PC-3 (cell line): Measurements from ENCODE around the gene ETV7. TPM values are rescaled to one million over a fixed set of nuclear protein-coding genes. Genes with fewer than 3 reads are reported as not detected.

Experiments used
- ATAC-seq: fragments of 200-7000 bp; cut with Tn5 transposase; 2 replicates; pipeline ENCODE4 v1.9.1; 2020; ENCODE audit warnings: mild to moderate bottlenecking, moderate library complexity
- BruUV-seq: library from RNA; stranded (reverse); fragments of 400-500 nt; replicated peaks from 2 replicates; lab custom pipeline; 2021; lab: Mats Ljungman, UMichigan
- CTCF ChIA-PET: fragments of 300-600 bp; sonication (Branson Sonifier 250); formaldehyde crosslinking; loops from one replicate; lab custom pipeline; 2022; ENCODE audit warnings: antibody characterized with exemption; lab: Charles Lee
- POLR2A ChIA-PET: fragments of 300-600 bp; sonication (Branson Sonifier 250); formaldehyde crosslinking; loops from one replicate; lab custom pipeline; 2022; ENCODE audit warnings: antibody characterized with exemption; ENCODE audit not compliant: unreplicated experiment; lab: Charles Lee
- DNase-seq: peaks from one replicate; pipeline ENCODE4 v3.0.0-alpha.2; 2015
- H2AFZ ChIP-seq: fragments of 300-600 bp; sonication (generic); 2 replicates; pipeline ENCODE4 v1.6.0; 2016; ENCODE audit warnings: antibody characterized with exemption, low read length
- H3F3A ChIP-seq: fragments of 300-600 bp; sonication (generic); one replicate; pipeline ENCODE4 v1.6.0; 2017; ENCODE audit warnings: antibody characterized with exemption, low read length, control low read depth, mild to moderate bottlenecking; ENCODE audit not compliant: unreplicated experiment
- H3K27ac ChIP-seq: fragments of 300-600 bp; sonication (generic); 2 replicates; pipeline ENCODE4 v1.5.1; 2016; ENCODE audit warnings: mild to moderate bottlenecking, low read length
- H3K27me3 ChIP-seq: fragments of 300-600 bp; sonication (generic); 2 replicates; pipeline ENCODE4 v1.6.1; 2016; ENCODE audit warnings: low read length, mixed read lengths
- H3K36me3 ChIP-seq: fragments of 300-600 bp; sonication (generic); 2 replicates; pipeline ENCODE4 v1.6.1; 2016; ENCODE audit warnings: low read depth, mixed run types, low read length, mixed read lengths
- H3K4me1 ChIP-seq: fragments of 300-600 bp; sonication (generic); 2 replicates; pipeline ENCODE4 v1.5.1; 2016; ENCODE audit warnings: low read length; ENCODE audit not compliant: insufficient read depth
- H3K4me2 ChIP-seq: fragments of 300-600 bp; sonication (generic); 2 replicates; pipeline ENCODE4 v1.6.0; 2016; ENCODE audit warnings: low read length
- H3K4me3 ChIP-seq: fragments of 300-600 bp; sonication (generic); 2 replicates; pipeline ENCODE4 v1.5.1; 2016; ENCODE audit warnings: mild to moderate bottlenecking, low read length, mixed read lengths
- H3K79me2 ChIP-seq: fragments of 300-600 bp; sonication (generic); 2 replicates; pipeline ENCODE4 v1.6.1; 2017; ENCODE audit warnings: low read length, mixed read lengths
- H3K9ac ChIP-seq: fragments of 300-600 bp; sonication (generic); 2 replicates; pipeline ENCODE4 v1.6.0; 2016; ENCODE audit warnings: mild to moderate bottlenecking, low read length
- H3K9me2 ChIP-seq: fragments of 300-600 bp; sonication (generic); replicated peaks from 2 replicates; pipeline ENCODE4 v1.6.1; 2016; ENCODE audit warnings: mixed run types, low read length, mixed read lengths
- H3K9me3 ChIP-seq: fragments of 300-600 bp; sonication (generic); 2 replicates; pipeline ENCODE4 v1.6.1; 2016; ENCODE audit warnings: low read length, mixed read lengths
- H4K20me1 ChIP-seq: fragments of 300-600 bp; sonication (generic); 2 replicates; pipeline ENCODE4 v1.6.1; 2016; ENCODE audit warnings: low read length, mixed read lengths
- EZH2 ChIP-seq: fragments of 300-600 bp; sonication (generic); IDR thresholded peaks from one replicate; pipeline ENCODE4 v1.6.1; 2017; ENCODE audit warnings: antibody characterized with exemption, mild to moderate bottlenecking, low read length; ENCODE audit not compliant: unreplicated experiment
- EZH2phosphoT487 ChIP-seq: fragments of 300-600 bp; sonication (generic); IDR thresholded peaks from 2 replicates; pipeline ENCODE4 v1.6.1; 2018; ENCODE audit warnings: mild to moderate bottlenecking, antibody characterized with exemption, low read length, borderline replicate concordance
- intact Hi-C: fragments of 100-400 bp; cut with micrococcal nuclease; formaldehyde crosslinking; loops from 2 replicates; pipeline ENCODE4 v1.9.0; 2023
- total RNA-seq: library from RNA; depleted of rRNA; stranded (reverse); fragments of >200 nt; gene quantifications from 2 replicates; pipeline ENCODE4 v1.2.3, GENCODE V29; 2014
- TF ChIP-seq, protein P1 (sequence below): fragments of 300-600 bp; sonication (generic); conservative IDR thresholded peaks from 2 replicates; pipeline ENCODE4 v1.5.1; 2017; ENCODE audit warnings: antibody characterized with exemption, low read depth, mild to moderate bottlenecking, low read length

Gene ETV7
- total RNA-seq, 1 experiment from 2014 or later = not detected

DNA sequence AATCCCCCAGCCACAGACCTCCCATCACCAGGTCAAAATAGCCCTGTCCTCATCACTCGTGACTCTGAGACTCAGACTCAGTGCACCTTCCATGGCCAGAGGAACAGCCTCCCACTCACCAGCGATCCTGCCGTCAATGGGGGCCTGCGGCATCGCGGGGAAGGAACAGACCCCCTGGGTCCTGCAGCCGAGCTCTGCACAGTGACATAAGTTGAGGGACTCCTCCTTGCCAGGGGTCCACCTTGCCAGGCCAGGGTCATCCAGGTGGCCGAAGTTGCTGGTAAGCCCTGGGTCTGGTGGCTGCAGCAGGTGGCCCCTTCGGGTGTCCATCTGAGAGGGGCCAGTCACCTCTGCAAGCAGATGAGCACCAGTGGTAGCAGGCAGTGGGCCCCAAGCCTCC, 16.3 kb downstream of the ETV7 start:
- DNase-seq (no peak), ATAC-seq (no peak)
- Histone ChIP-seq H3K4me2 (no peak overlapping the region), H3K36me3 (no peaks in the 10 kb centered on the region), H4K20me1 (no peaks in the 10 kb centered on the region), H3K9me3 (no peaks in the 10 kb centered on the region), H3K27ac (no peak overlapping the region), H3K4me1 (no peaks in the 10 kb centered on the region), H3F3A (no peaks in the 10 kb centered on the region), H2AFZ (no peak overlapping the region), H3K9me2 (no peaks in the 10 kb centered on the region), H3K27me3 (0 out of 2 replicates have a peak, but pooled peaks cover 4% of the 10 kb centered on the region), H3K79me2 (no peaks in the 10 kb centered on the region), H3K9ac (no peak overlapping the region), H3K4me3 (no peak overlapping the region)
- POLR2A ChIA-PET = no interaction called here
- TF ChIP-seq, protein P1, sequence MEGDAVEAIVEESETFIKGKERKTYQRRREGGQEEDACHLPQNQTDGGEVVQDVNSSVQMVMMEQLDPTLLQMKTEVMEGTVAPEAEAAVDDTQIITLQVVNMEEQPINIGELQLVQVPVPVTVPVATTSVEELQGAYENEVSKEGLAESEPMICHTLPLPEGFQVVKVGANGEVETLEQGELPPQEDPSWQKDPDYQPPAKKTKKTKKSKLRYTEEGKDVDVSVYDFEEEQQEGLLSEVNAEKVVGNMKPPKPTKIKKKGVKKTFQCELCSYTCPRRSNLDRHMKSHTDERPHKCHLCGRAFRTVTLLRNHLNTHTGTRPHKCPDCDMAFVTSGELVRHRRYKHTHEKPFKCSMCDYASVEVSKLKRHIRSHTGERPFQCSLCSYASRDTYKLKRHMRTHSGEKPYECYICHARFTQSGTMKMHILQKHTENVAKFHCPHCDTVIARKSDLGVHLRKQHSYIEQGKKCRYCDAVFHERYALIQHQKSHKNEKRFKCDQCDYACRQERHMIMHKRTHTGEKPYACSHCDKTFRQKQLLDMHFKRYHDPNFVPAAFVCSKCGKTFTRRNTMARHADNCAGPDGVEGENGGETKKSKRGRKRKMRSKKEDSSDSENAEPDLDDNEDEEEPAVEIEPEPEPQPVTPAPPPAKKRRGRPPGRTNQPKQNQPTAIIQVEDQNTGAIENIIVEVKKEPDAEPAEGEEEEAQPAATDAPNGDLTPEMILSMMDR = no peak
- TF ChIP-seq EZH2phosphoT487 (no peak), EZH2 (no peak)
- CTCF ChIA-PET = no interaction called here
- BruUV-seq = no TSS peak
- intact Hi-C loops = no loop called here

DNA sequence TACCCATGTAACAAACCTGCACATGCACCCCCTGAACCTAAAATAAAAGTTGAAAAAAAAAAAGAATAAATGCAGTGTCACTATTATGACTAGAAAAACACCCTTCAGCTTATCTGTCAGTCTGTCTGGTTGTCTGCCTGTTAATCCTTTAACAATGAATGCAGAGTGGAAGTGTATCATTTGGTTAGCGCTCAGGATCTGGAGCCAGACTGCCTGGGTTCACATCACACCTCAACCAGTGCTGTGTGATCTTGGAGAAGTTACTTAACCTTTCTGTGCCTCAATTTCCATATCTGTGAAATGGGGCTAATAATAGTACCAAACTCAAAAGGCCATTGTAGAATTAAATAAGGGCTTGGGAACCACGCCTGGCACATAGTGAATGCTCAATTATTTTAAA, 16.8 kb downstream of the ETV7 start:
- no TSS peak for BruUV-seq
- no peak for ATAC-seq
- CTCF ChIA-PET = no interaction called here

More for the DNA sequence above, 16.8 kb downstream of the ETV7 start:
- no peaks in the 10 kb centered on the region for H3K4me1 ChIP-seq
- DNase-seq = no peak
- H3K9me2 ChIP-seq = no peaks in the 10 kb centered on the region
- H3K4me2 ChIP-seq = no peak overlapping the region
- TF ChIP-seq EZH2phosphoT487 (no peak), EZH2 (no peak)
- TF ChIP-seq, protein P1 = no peak
- 0 out of 2 replicates have a peak, but pooled peaks cover 4% of the 10 kb centered on the region for H3K27me3 ChIP-seq
- intact Hi-C loops = no loop called here
- H4K20me1 ChIP-seq = no peaks in the 10 kb centered on the region
- no peak overlapping the region for H3K9ac ChIP-seq
- no peak overlapping the region for H3K27ac ChIP-seq
- no peaks in the 10 kb centered on the region for H3K36me3 ChIP-seq
- H2AFZ ChIP-seq = no peak overlapping the region
- H3K79me2 ChIP-seq = no peaks in the 10 kb centered on the region
- no peaks in the 10 kb centered on the region for H3F3A ChIP-seq
- POLR2A ChIA-PET = no interaction called here
- no peaks in the 10 kb centered on the region for H3K9me3 ChIP-seq
- H3K4me3 ChIP-seq = no peak overlapping the region
